ENCODE measurements around the gene TMEM248.

DNA sequence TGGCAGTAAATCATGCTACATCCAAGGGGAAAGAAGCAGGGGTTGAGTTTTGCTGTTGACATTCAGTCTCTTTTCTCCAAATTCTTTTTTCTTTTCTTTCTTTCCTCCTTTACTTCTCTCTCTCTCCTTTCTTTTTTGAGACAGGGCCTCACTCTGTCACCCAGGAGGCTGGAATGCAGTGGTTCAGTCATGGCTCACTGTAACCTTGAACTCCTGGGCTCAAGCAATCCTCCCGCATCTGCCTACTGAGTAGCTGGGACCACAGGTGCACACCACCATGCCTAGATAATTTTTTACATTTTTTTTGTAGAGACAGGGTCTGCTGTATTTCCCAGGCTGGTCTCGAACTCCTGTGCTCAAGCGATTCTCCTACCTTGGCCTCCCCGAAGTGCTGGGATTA lies 39.2 kb downstream of the TMEM248 start:
- TF ChIP-seq SUZ12 (IDR thresholded peaks at IDR 0.05; ENCODE audit: extremely low read depth, insufficient read depth, insufficient read length) = no peak
- TF ChIP-seq YY1 (IDR thresholded peaks at IDR 0.05; ENCODE audit: insufficient read depth, insufficient read length) = no peak
